NK-92 (cell line): ENCODE data around the gene PPP1R13L.
"Not testable (repeated sequence)": the region's sequence is repeated elsewhere in the genome, so short reads cannot be mapped to it uniquely, and the experiment has no call there.

ENCODE experiments used
- DNase-seq: peaks from one replicate; lab custom pipeline; 2025; ENCODE audit not compliant: unreplicated experiment; lab: John Stamatoyannopoulos, UW

The PPP1R13L gene

GRCh38 chr19:45404557-45405434 is at the start of gene PPP1R13L:
TSS of gene PPP1R13L (minus strand) at chr19:45405069. CDS start at chr19:45398318, 6,751 bp downstream.
- DNase-seq, result no peak

GRCh38 chr19:45451850-45452387 is 47.0 kb upstream of the PPP1R13L start:
- DNase-seq, result no peak

- no peak for DNase-seq
Observed at GRCh38 chr19:45451131-45451849, 46.4 kb upstream of the PPP1R13L start.

- DNase-seq, result no peak
Observed at GRCh38 chr19:45450012-45450333, 45.1 kb upstream of the PPP1R13L start.

- DNase-seq, result no peak
Observed at GRCh38 chr19:45448887-45449299, 44.0 kb upstream of the PPP1R13L start.

- DNase-seq, result no peak
Observed at GRCh38 chr19:45448425-45448756, 43.5 kb upstream of the PPP1R13L start.

- DNase-seq, result no peak
Observed at GRCh38 chr19:45446944-45447343, 42.1 kb upstream of the PPP1R13L start.

- DNase-seq, result no peak
Observed at GRCh38 chr19:45446295-45446694, 41.4 kb upstream of the PPP1R13L start.

GRCh38 chr19:45445139-45445538 is 40.3 kb upstream of the PPP1R13L start:
- no peak for DNase-seq

GRCh38 chr19:45444318-45445041 is 39.6 kb upstream of the PPP1R13L start:
- DNase-seq, result no peak

- DNase-seq, result no peak
Observed at GRCh38 chr19:45443462-45444317, 38.8 kb upstream of the PPP1R13L start.

- DNase-seq, result no peak
Observed at GRCh38 chr19:45442778-45443461, 38.1 kb upstream of the PPP1R13L start.

- no peak for DNase-seq
Observed at GRCh38 chr19:45442408-45442777, 37.5 kb upstream of the PPP1R13L start.

GRCh38 chr19:45440873-45441654 is 36.2 kb upstream of the PPP1R13L start:
- DNase-seq, result no peak

GRCh38 chr19:45440259-45440638 is 35.4 kb upstream of the PPP1R13L start:
- DNase-seq, result no peak

- DNase-seq, result no peak
Observed at GRCh38 chr19:45439569-45440258, 34.8 kb upstream of the PPP1R13L start.

- DNase-seq, result no peak
Observed at GRCh38 chr19:45439190-45439568, 34.3 kb upstream of the PPP1R13L start.

GRCh38 chr19:45437328-45437727 is 32.5 kb upstream of the PPP1R13L start:
- DNase-seq, result no peak

- DNase-seq, result not testable (repeated sequence)
Observed at GRCh38 chr19:45432543-45432942, 27.7 kb upstream of the PPP1R13L start.
